Measurements from ENCODE around the gene PHF21A. TPM values are rescaled to one million over a fixed set of nuclear protein-coding genes. Genes with fewer than 3 reads are reported as not detected.

Gene PHF21A
- total RNA-seq, 4 donors from 2014 or later: 11.2 to 22.3 (median 15.9) TPM

DNA sequence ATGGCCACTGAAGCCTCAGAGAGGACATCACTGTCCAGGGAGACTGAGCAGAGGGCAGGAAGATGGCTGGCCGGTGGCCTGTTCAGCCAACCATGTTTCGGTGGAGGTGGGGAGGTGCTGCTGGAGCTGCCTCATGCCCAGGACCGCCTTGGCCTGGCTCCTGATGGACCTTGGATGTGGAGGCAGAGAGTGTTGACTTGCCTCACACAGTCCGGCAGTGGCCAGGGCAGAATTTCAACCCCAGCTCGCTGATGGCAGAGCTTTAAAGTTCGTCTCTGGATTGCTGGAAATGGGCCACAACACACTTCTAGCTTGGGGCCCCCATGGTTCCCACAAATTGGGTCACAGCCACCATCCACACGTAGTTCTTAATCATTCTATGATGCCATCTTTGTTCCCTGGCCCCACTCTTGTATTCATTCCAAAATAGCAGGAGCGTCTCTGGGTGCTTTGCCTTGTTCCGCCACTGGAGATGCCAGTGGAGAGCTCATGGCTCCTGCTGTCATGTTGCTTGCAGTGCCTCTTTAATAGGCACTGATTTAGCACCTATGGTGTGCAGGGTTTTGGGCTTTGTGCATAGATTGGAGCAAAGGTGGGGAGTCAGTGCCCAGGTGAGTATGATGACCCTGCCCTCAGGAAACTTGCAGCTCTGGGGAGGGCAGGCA lies 230.2 kb downstream of the PHF21A start:
- TF ChIP-seq, protein P1, sequence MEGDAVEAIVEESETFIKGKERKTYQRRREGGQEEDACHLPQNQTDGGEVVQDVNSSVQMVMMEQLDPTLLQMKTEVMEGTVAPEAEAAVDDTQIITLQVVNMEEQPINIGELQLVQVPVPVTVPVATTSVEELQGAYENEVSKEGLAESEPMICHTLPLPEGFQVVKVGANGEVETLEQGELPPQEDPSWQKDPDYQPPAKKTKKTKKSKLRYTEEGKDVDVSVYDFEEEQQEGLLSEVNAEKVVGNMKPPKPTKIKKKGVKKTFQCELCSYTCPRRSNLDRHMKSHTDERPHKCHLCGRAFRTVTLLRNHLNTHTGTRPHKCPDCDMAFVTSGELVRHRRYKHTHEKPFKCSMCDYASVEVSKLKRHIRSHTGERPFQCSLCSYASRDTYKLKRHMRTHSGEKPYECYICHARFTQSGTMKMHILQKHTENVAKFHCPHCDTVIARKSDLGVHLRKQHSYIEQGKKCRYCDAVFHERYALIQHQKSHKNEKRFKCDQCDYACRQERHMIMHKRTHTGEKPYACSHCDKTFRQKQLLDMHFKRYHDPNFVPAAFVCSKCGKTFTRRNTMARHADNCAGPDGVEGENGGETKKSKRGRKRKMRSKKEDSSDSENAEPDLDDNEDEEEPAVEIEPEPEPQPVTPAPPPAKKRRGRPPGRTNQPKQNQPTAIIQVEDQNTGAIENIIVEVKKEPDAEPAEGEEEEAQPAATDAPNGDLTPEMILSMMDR (IDR thresholded peaks at IDR 0.05): no peak
- no peak for TF ChIP-seq POLR2A (IDR thresholded peaks at IDR 0.05)
- no peak overlapping the region for H3K27ac ChIP-seq
- H3K4me1 ChIP-seq: peaks cover 2 to 4% (median 3%) of the 10 kb centered on the region in 3 donors
- intact Hi-C loops (cut with DNase I): no loop called here
- H3K4me3 ChIP-seq: no peak overlapping the region
- H3K27me3 ChIP-seq: peaks cover 0 to 24% (median 0%) of the 10 kb centered on the region in 4 donors
- WGBS, 2 donors: 67 to 71% methylated on average over 9 of the region's 9 CpGs
- H3K36me3 ChIP-seq: no peaks in the 10 kb centered on the region
- no peak for DNase-seq
- no peaks in the 10 kb centered on the region for H3K9me3 ChIP-seq

DNA sequence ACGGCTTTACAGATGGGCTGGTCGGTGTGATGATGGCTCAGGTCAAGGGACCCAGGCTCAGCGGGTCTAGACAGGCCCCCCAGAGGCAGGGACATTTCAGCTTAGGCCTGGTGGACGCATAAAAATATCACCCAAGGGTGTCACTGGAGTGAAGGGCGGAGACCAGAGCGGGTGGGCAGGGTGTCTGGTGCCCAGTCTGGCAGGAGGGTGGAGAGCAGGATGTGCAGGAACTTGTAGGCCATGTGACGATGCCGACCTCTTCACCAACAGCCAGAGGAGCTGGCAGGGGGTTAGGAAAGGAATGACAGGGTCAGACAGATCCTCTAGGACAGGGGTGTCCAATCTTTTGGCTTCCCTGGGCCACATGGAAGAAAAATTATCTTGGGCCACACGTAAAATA lies 231.3 kb downstream of the PHF21A start:
- Histone ChIP-seq H3K27me3 (peaks cover 0 to 22% (median 0%) of the 10 kb centered on the region in 4 donors), H3K36me3 (no peaks in the 10 kb centered on the region), H3K27ac (no peak overlapping the region), H3K4me3 (no peak overlapping the region), H3K4me1 (peaks cover 6 to 12% (median 9%) of the 10 kb centered on the region in 3 donors), H3K9me3 (no peaks in the 10 kb centered on the region)
- 71 to 77% methylated on average over 9 of the region's 9 CpGs for WGBS, 2 donors
- TF ChIP-seq POLR2A (IDR thresholded peaks at IDR 0.05): no peak
- TF ChIP-seq, protein P1 (IDR thresholded peaks at IDR 0.05): no peak
- no peak for DNase-seq
- intact Hi-C loops (cut with DNase I): no loop called here

DNA sequence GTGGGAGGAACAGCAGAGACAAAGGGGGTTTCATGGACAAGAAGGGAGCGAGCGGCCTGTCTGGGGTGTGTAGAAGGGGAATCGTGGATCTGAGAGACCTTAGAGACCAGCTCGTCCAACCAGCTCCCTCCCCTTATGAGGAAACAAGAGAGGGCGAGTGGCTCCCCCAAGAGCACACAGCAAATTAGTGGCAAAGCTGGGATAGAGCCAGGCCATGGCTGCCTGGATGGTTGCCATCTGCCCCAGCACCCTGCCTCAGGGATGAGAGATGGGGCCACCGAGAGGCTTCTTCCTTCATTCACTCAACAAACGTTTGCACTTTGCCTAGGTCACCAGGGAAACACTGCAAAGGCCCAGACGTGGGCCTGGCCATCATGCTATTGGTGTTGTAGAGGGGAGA lies 231.7 kb downstream of the PHF21A start:
- intact Hi-C loops (cut with DNase I): no loop called here
- no peaks in the 10 kb centered on the region for H3K9me3 ChIP-seq
- peaks cover 0 to 18% (median 0%) of the 10 kb centered on the region in 4 donors for H3K27me3 ChIP-seq
- H3K36me3 ChIP-seq: no peaks in the 10 kb centered on the region
- peaks cover 6 to 13% (median 9%) of the 10 kb centered on the region in 3 donors for H3K4me1 ChIP-seq
- H3K27ac ChIP-seq: no peak overlapping the region
- DNase-seq: no peak
- WGBS, 2 donors: 78 to 85% methylated on average over 7 to 8 of the region's 8 CpGs
- TF ChIP-seq, protein P1 (IDR thresholded peaks at IDR 0.05): no peak
- TF ChIP-seq POLR2A (IDR thresholded peaks at IDR 0.05): no peak
- H3K4me3 ChIP-seq: no peak overlapping the region

DNA sequence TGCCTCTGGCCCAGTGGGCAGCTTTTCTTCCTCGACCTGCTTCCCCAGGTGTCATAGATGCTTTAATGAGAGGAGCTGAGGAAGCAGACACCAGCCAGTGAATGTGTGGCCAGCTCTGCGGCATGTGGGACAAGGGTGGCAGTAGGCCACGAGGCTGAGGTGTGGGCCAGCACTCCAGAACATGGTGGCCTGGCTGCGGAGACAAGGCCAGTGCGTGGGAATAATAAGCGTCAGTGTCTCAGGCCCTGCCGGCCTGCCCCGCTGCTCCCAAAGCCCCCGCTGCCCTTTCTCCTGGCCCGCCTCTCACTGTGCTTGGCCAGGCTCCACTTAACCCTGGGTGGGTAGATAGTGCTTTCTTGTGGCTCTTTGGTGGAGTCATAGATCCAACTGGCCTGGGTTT lies 233.7 kb downstream of the PHF21A start:
- TF ChIP-seq POLR2A (IDR thresholded peaks at IDR 0.05): no peak
- TF ChIP-seq, protein P1 (IDR thresholded peaks at IDR 0.05): no peak
- peaks cover 0 to 3% (median 0%) of the 10 kb centered on the region in 3 donors for H3K36me3 ChIP-seq
- DNase-seq: no peak
- no peak overlapping the region for H3K27ac ChIP-seq
- no peaks in the 10 kb centered on the region for H3K9me3 ChIP-seq
- H3K27me3 ChIP-seq: peaks cover 0 to 8% (median 0%) of the 10 kb centered on the region in 4 donors
- H3K4me3 ChIP-seq: no peak overlapping the region
- intact Hi-C loops (cut with DNase I): no loop called here
- peaks cover 6 to 13% (median 9%) of the 10 kb centered on the region in 3 donors for H3K4me1 ChIP-seq
- WGBS, 2 donors: 93 to 100% methylated on average over 1 to 5 of the region's 10 CpGs

DNA sequence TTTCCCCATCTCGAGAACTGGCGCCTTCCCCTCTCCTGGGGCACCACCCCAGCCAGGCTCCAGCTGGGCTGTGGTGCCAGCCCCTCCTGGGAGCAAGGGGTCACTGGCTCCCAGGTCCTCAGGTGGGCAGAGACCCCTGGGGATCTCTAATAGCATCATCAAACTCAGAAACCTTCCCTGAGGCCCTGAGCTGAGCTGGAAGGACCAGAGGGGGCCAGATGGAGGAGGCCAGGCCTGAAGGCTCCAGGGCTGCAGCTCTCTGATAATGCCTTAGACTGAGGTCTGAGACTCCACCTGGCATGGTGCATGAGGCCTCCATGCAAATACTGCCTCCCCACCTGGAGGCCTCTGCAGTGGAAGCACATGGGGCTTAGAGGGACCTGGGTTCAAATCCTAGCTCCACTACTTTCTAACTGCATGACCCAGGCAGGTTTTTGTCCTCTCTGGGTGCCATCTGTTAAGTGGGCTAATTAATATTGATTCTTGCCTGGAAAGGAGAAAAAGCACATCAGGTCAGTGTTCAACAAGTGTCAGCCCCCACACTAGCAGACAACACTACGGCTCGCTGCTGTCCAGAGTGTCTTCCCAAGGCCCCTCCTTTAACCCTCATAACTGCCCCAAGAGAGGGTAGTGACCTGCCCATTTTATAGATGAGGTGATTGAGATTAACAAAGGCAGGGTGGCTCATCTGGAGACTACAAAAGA lies 234.3 kb downstream of the PHF21A start:
- TF ChIP-seq, protein P1 (IDR thresholded peaks at IDR 0.05): no peak
- no peak for TF ChIP-seq POLR2A (IDR thresholded peaks at IDR 0.05)
- H3K27me3 ChIP-seq: peaks cover 0 to 8% (median 0%) of the 10 kb centered on the region in 4 donors
- DNase-seq: no peak
- WGBS, 2 donors: 100% methylated on average over 1 of the region's 4 CpGs; no CpG with 5 or more reads in 1 of the 2 donors
- H3K9me3 ChIP-seq: no peaks in the 10 kb centered on the region
- H3K36me3 ChIP-seq: peaks cover 0 to 9% (median 0%) of the 10 kb centered on the region in 3 donors
- H3K4me3 ChIP-seq: no peak overlapping the region
- H3K27ac ChIP-seq: no peak overlapping the region
- intact Hi-C loops (cut with DNase I): no loop called here
- H3K4me1 ChIP-seq: peaks cover 6 to 13% (median 9%) of the 10 kb centered on the region in 3 donors
